ENCODE measurements around the gene SOX12. TPM values are rescaled to one million over a fixed set of nuclear protein-coding genes. Genes with fewer than 3 reads are reported as not detected.
"Not testable (repeated sequence)": the region's sequence is repeated elsewhere in the genome, so short reads cannot be mapped to it uniquely, and the experiment has no call there.

SOX12 gene
- total and polyA plus RNA-seq, 11 donors, result 5.4 to 19.9 (median 10.6) TPM

DNA sequence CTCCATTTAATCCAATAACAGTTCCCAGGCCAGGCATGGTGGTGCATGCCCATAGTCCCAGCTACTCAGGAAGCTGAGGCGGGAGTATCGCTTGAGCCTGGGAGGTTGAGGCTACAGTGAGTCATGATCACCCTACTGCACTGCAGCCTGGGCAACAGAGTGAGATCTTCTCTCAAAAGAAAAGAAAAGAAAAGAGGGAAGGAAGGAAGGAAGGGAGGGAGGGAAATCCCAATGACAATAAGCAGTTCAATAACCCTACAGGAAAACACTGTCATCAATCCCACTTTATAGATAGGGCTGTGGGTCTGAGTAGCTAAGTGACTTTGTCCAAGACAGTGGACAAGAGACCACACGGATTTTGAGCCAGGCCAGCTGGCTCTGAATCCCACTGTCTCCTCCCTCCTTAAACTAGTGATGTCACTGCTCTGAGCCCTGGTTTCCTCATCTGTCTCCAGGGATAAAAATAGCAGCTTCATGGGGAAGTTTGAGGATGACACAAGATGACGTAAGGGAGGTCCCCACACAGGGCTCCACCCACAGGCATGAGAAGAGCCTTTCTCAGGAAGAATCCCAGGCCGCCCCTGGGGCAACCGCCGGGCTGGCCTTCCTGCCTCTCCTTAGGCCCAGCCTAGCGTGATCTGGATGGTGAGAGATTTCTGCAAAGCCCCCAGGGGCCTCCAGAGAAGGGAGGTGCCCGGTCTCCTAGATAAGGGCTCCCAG, 48.0 kb downstream of the SOX12 start:
- ATAC-seq (peak; percentile 13 to 85 (median 65)), DNase-seq (peak; percentile 39 to 65 (median 60))
- peak overlapping the region in 5 of 12 donors; percentile 19 to 60 (median 52) for H3K27ac ChIP-seq
- no peak overlapping the region for H3K4me3 ChIP-seq
- no peaks in the 10 kb centered on the region for H3K27me3 ChIP-seq
- TF ChIP-seq, protein P1, sequence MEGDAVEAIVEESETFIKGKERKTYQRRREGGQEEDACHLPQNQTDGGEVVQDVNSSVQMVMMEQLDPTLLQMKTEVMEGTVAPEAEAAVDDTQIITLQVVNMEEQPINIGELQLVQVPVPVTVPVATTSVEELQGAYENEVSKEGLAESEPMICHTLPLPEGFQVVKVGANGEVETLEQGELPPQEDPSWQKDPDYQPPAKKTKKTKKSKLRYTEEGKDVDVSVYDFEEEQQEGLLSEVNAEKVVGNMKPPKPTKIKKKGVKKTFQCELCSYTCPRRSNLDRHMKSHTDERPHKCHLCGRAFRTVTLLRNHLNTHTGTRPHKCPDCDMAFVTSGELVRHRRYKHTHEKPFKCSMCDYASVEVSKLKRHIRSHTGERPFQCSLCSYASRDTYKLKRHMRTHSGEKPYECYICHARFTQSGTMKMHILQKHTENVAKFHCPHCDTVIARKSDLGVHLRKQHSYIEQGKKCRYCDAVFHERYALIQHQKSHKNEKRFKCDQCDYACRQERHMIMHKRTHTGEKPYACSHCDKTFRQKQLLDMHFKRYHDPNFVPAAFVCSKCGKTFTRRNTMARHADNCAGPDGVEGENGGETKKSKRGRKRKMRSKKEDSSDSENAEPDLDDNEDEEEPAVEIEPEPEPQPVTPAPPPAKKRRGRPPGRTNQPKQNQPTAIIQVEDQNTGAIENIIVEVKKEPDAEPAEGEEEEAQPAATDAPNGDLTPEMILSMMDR (IDR thresholded peaks at IDR 0.05), result no peak
- TF ChIP-seq POLR2A (IDR thresholded peaks at IDR 0.05), result no peak
- intact Hi-C loops (cut with DNase I), result no loop called here
- H3K36me3 ChIP-seq, result no peaks in the 10 kb centered on the region
- WGBS, 4 donors, result 47 to 64% (median 56%) methylated on average over 7 to 9 of the region's 9 CpGs
- no peaks in the 10 kb centered on the region for H3K9me3 ChIP-seq
- peaks cover 0 to 30% (median 12%) of the 10 kb centered on the region in 12 donors for H3K4me1 ChIP-seq

DNA sequence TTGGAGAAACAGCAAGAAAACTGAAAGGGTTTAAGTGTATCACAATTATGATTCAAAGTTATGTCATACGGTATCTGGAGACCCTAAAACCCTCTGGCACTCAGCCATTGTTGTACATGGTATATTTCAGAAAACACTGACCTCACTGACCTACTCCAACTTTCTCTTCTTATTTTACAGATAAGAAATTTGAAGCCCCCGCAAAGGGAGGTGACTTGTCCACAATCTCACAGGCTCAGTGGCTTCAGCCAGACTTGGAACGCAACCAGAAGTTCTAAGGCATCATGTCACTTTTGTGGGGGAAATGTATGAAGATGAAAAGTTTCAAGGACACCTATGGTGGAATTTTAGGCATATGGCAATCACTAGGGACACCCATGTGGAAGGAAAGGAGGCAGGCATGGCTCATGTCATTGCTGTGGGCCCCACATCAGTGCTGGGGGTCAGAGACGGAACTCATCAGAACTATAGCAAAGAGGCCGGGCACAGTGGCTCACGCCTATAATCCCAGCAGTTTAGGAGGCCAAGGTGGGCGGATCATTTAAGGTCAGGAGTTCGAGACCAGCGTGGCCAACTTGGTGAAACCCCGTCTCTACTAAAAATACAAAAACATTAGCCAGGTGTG, 50.0 kb downstream of the SOX12 start:
- DNase-seq (no peak), ATAC-seq (no peak)
- Histone ChIP-seq H3K4me1 (peaks cover 0 to 30% (median 12%) of the 10 kb centered on the region in 12 donors), H3K4me3 (no peak overlapping the region), H3K36me3 (no peaks in the 10 kb centered on the region), H3K27me3 (no peaks in the 10 kb centered on the region), H3K27ac (no peak overlapping the region), H3K9me3 (no peaks in the 10 kb centered on the region)
- WGBS, 4 donors, result 77 to 89% (median 85%) methylated on average over 10 of the region's 10 CpGs
- intact Hi-C loops (cut with DNase I), result no loop called here
- TF ChIP-seq POLR2A (IDR thresholded peaks at IDR 0.05), result no peak
- TF ChIP-seq, protein P1 (IDR thresholded peaks at IDR 0.05), result no peak

GRCh38 chr20:376089-376488, 50.7 kb downstream of the SOX12 start:
- WGBS, 4 donors, result 24 to 50% (median 38%) methylated on average over 2 of the region's 2 CpGs
- H3K27ac ChIP-seq, result no peak overlapping the region
- H3K4me1 ChIP-seq, result peaks cover 0 to 30% (median 14%) of the 10 kb centered on the region in 12 donors
- H3K4me3 ChIP-seq, result no peak overlapping the region
- no peak for ATAC-seq
- intact Hi-C loops (cut with DNase I), result no loop called here
- TF ChIP-seq, protein P1 (IDR thresholded peaks at IDR 0.05), result no peak
- no peak for TF ChIP-seq POLR2A (IDR thresholded peaks at IDR 0.05)
- H3K9me3 ChIP-seq, result no peaks in the 10 kb centered on the region
- no peak for DNase-seq
- no peaks in the 10 kb centered on the region for H3K36me3 ChIP-seq
- peaks cover 0 to 5% (median 0%) of the 10 kb centered on the region in 9 donors for H3K27me3 ChIP-seq

DNA sequence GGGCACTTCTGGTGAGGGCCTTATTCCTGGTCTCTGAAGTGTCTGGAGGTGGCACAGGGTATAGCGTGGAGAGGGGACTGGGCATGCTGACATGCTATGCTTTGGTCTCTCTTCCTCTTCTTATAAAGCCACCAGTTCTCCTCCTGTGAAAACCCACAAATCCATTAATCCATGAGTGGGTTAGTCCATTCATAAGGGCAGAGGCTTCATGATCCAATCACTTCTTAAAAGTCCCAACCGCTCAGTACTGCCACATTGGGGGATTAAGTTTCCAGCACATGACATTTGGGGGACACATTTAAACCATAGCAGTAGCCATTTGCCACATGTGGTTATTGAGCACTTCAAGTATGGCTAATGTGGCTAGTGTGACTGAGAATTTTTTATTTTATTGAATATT, 51.4 kb downstream of the SOX12 start:
- H3K36me3 ChIP-seq, result no peaks in the 10 kb centered on the region
- intact Hi-C loops (cut with DNase I), result no loop called here
- ATAC-seq, result no peak
- no peak for DNase-seq
- peaks cover 0 to 12% (median 0%) of the 10 kb centered on the region in 9 donors for H3K27me3 ChIP-seq
- no peak overlapping the region for H3K4me3 ChIP-seq
- H3K27ac ChIP-seq, result no peak overlapping the region
- H3K9me3 ChIP-seq, result no peaks in the 10 kb centered on the region
- H3K4me1 ChIP-seq, result peaks cover 0 to 25% (median 12%) of the 10 kb centered on the region in 12 donors
- 64 to 73% (median 68%) methylated on average over 2 of the region's 2 CpGs for WGBS, 4 donors
- TF ChIP-seq, protein P1 (IDR thresholded peaks at IDR 0.05), result no peak
- TF ChIP-seq POLR2A (IDR thresholded peaks at IDR 0.05), result no peak

GRCh38 chr20:377578-377977, 52.2 kb downstream of the SOX12 start:
- Histone ChIP-seq H3K4me1 (peaks cover 0 to 22% (median 11%) of the 10 kb centered on the region in 12 donors), H3K27me3 (peaks cover 0 to 13% (median 0%) of the 10 kb centered on the region in 9 donors)
- ATAC-seq; H3K27ac ChIP-seq; H3K36me3 ChIP-seq; H3K9me3 ChIP-seq; intact Hi-C loops (cut with DNase I); H3K4me3 ChIP-seq; DNase-seq: not testable (repeated sequence)
- WGBS, 4 donors, result 92 to 95% (median 92%) methylated on average over 12 of the region's 12 CpGs

Data from heart left ventricle (tissue), 16 donors.